DOHH2 (cell line): ENCODE results near the gene CRAMP1.

Experiments used
- H3F3A ChIP-seq: fragments of 200-600 bp; sonication (generic), shearing (Covaris generic); 2 replicates; pipeline ENCODE4 v1.6.0; 2016; ENCODE audit warnings: antibody characterized with exemption, mild to moderate bottlenecking; ENCODE audit not compliant: control insufficient read depth, insufficient read depth
- H3K27ac ChIP-seq: fragments of 200-600 bp; sonication (generic); 2 replicates; pipeline ENCODE4 v1.5.1; 2014; ENCODE audit warnings: low read depth, mild to moderate bottlenecking, low read length, moderate library complexity
- H3K27me3 ChIP-seq: fragments of 200-600 bp; sonication (generic); 2 replicates; pipeline ENCODE4 v1.6.1; 2014; ENCODE audit warnings: mild to moderate bottlenecking, low read length, mixed read lengths; ENCODE audit not compliant: control insufficient read depth
- H3K36me3 ChIP-seq: fragments of 200-600 bp; sonication (generic); 2 replicates; pipeline ENCODE4 v1.6.1; 2014; ENCODE audit warnings: mild to moderate bottlenecking, low read length, moderate library complexity, mixed read lengths; ENCODE audit not compliant: control insufficient read depth
- H3K4me1 ChIP-seq: fragments of 200-600 bp; sonication (generic); 2 replicates; pipeline ENCODE4 v1.6.1; 2014; ENCODE audit warnings: mild to moderate bottlenecking, low read length, mixed read lengths; ENCODE audit not compliant: control insufficient read depth
- H3K4me2 ChIP-seq: fragments of 200-600 bp; sonication (generic); 2 replicates; pipeline ENCODE4 v1.6.0; 2014; ENCODE audit warnings: mild to moderate bottlenecking, low read length, moderate library complexity
- H3K4me3 ChIP-seq: fragments of 200-600 bp; sonication (generic); 2 replicates; pipeline ENCODE4 v1.5.1; 2014; ENCODE audit warnings: mild to moderate bottlenecking, low read length, mixed read lengths
- H3K79me2 ChIP-seq: fragments of 200-600 bp; sonication (generic); 2 replicates; pipeline ENCODE4 v1.6.1; 2014; ENCODE audit warnings: mild to moderate bottlenecking, low read length, mixed read lengths; ENCODE audit not compliant: control insufficient read depth
- H3K9me2 ChIP-seq: fragments of 200-600 bp; sonication (generic); replicated peaks from 2 replicates; pipeline ENCODE4 v1.6.1; 2014; ENCODE audit warnings: mild to moderate bottlenecking, low read length, mixed read lengths; ENCODE audit not compliant: control insufficient read depth
- H3K9me3 ChIP-seq: fragments of 200-600 bp; sonication (generic); 2 replicates; pipeline ENCODE4 v1.6.1; 2014; ENCODE audit warnings: antibody characterized with exemption, low read length, mixed read lengths; ENCODE audit not compliant: control insufficient read depth, insufficient read depth
- H4K20me1 ChIP-seq: fragments of 200-600 bp; sonication (generic); 2 replicates; pipeline ENCODE4 v1.6.0; 2014; ENCODE audit warnings: low read depth, mild to moderate bottlenecking, antibody characterized with exemption, low read length, moderate library complexity; ENCODE audit not compliant: control insufficient read depth, insufficient read depth
- EZH2phosphoT487 ChIP-seq: fragments of 200-600 bp; sonication (generic); IDR thresholded peaks from 2 replicates; pipeline ENCODE4 v1.6.1; 2017; ENCODE audit warnings: borderline replicate concordance, mild to moderate bottlenecking, antibody characterized with exemption, low read length, moderate library complexity, mixed read lengths
- TF ChIP-seq, protein P1 (sequence below): fragments of 200-600 bp; sonication (generic); IDR thresholded peaks from one replicate; pipeline ENCODE4 v1.5.1; 2014; ENCODE audit warnings: antibody characterized with exemption, mild to moderate bottlenecking, low read depth, low read length; ENCODE audit not compliant: poor library complexity, severe bottlenecking

The CRAMP1 gene

DNA sequence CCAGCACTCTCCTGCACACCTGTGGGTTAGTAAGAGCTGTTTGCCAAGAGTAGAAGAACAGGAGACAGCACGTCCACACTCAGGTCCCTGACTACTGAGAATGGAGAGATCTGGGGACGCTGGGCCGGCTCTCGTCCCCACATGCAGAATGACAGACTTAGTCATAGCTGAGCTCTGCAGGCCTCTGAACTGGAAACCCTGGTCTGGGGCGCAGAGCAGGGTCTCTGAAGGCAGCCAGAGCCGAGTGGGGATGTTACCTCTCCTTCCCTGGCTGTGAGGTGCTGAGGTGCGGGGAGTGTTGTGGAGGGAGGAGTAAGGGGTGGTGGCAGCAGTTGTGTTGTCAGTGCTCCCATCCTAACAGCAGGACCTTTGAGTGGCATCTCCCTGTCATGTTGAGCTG, 58.7 kb downstream of the CRAMP1 start:
- H3K79me2 ChIP-seq, result no peaks in the 10 kb centered on the region
- H3K27me3 ChIP-seq, result no peaks in the 10 kb centered on the region
- H3K4me3 ChIP-seq, result no peak overlapping the region
- H4K20me1 ChIP-seq, result no peaks in the 10 kb centered on the region
- no peaks in the 10 kb centered on the region for H3K4me1 ChIP-seq
- no peaks in the 10 kb centered on the region for H3K9me2 ChIP-seq
- no peak for TF ChIP-seq EZH2phosphoT487
- TF ChIP-seq, protein P1, sequence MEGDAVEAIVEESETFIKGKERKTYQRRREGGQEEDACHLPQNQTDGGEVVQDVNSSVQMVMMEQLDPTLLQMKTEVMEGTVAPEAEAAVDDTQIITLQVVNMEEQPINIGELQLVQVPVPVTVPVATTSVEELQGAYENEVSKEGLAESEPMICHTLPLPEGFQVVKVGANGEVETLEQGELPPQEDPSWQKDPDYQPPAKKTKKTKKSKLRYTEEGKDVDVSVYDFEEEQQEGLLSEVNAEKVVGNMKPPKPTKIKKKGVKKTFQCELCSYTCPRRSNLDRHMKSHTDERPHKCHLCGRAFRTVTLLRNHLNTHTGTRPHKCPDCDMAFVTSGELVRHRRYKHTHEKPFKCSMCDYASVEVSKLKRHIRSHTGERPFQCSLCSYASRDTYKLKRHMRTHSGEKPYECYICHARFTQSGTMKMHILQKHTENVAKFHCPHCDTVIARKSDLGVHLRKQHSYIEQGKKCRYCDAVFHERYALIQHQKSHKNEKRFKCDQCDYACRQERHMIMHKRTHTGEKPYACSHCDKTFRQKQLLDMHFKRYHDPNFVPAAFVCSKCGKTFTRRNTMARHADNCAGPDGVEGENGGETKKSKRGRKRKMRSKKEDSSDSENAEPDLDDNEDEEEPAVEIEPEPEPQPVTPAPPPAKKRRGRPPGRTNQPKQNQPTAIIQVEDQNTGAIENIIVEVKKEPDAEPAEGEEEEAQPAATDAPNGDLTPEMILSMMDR, result no peak
- H3K9me3 ChIP-seq, result no peaks in the 10 kb centered on the region
- H3F3A ChIP-seq, result 0 out of 2 replicates have a peak, but pooled peaks cover 5% of the 10 kb centered on the region
- no peak overlapping the region for H3K4me2 ChIP-seq
- H3K36me3 ChIP-seq, result peaks cover 98% of the 10 kb centered on the region
- no peak overlapping the region for H3K27ac ChIP-seq

DNA sequence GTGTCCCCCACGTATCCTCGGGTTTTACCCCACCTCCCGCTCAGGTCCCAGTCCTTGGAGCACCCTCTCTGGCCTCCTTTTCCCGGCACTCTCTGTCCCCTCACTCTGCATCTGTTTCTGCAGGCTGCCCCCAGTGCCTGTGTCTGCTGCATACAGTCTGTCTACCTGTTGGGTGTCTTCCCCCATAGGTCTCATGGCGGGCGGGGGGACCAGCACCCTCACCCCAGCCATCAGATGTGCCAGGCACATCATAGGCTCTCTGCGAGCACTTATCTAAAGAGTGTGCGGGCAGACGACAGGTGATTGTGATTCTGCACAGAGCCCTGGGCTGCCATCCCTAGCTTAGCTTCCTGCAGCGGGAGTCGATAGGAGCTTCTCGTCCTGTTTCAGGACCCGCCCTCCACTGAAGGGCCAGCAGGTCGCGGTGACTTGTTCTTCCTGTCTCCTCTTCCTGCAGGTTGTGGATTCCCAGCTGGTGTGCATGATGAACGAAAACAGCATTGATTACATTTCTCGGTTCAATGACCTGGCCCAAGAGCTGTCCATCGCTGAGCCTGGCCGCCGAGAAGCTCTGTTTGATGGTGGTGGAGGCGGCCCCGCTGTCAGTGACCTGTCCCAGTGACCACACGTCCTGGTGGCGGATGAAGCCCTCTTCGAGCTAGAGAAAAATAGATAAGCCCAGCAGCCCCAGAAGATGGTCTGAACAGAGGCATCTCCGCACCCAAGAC, 61.4 kb downstream of the CRAMP1 start:
- Histone ChIP-seq H3K79me2 (peaks cover 10% of the 10 kb centered on the region), H3F3A (0 out of 2 replicates have a peak, but pooled peaks cover 10% of the 10 kb centered on the region), H3K36me3 (peaks cover 78% of the 10 kb centered on the region), H4K20me1 (no peaks in the 10 kb centered on the region), H3K4me2 (no peak overlapping the region), H3K4me3 (no peak overlapping the region), H3K27me3 (no peaks in the 10 kb centered on the region), H3K4me1 (peaks cover 6% of the 10 kb centered on the region), H3K27ac (no peak overlapping the region), H3K9me2 (no peaks in the 10 kb centered on the region), H3K9me3 (no peaks in the 10 kb centered on the region)
- TF ChIP-seq EZH2phosphoT487, result no peak
- TF ChIP-seq, protein P1, result no peak

DNA sequence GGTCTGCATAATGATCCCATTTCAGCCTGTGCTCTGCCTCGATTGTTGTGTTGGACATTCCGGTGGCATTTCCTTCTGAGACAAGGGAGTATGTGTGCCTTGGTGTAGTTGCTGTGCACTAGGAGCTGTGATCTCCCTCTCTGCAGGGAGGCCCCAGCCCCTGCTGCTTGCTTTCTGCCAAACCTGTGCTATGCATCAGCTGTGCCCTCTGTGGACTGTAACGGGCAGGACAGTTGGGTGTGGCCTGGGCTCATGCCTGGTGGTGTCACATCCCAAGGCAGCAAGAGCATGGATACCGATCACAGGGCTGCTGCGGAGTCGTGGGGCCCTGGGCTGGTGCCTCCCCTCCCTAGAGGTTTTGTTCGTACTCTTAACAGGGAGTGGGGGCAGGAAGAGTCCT, 62.1 kb downstream of the CRAMP1 start:
- Histone ChIP-seq H3F3A (0 out of 2 replicates have a peak, but pooled peaks cover 10% of the 10 kb centered on the region), H4K20me1 (no peaks in the 10 kb centered on the region), H3K27me3 (no peaks in the 10 kb centered on the region), H3K9me2 (no peaks in the 10 kb centered on the region), H3K27ac (no peak overlapping the region), H3K4me3 (no peak overlapping the region), H3K79me2 (peaks cover 17% of the 10 kb centered on the region), H3K36me3 (peaks cover 78% of the 10 kb centered on the region), H3K4me1 (peaks cover 10% of the 10 kb centered on the region), H3K4me2 (no peak overlapping the region), H3K9me3 (no peaks in the 10 kb centered on the region)
- TF ChIP-seq EZH2phosphoT487, result no peak
- TF ChIP-seq, protein P1, result no peak
